Measurements from ENCODE around the gene THSD4. TPM values are rescaled to one million over a fixed set of nuclear protein-coding genes. Genes with fewer than 3 reads are reported as not detected.

Gene THSD4
- total RNA-seq, 4 donors from 2014 or later, result 2.7 to 49.2 (median 15.8) TPM

- no peak for TF ChIP-seq CTCF (IDR thresholded peaks at IDR 0.05)
- ATAC-seq (ENCODE audit: low FRiP score) (no peak), DNase-seq (ENCODE audit: low spot score) (no peak)
These were observed 684.9 kb downstream of the THSD4 start for GRCh38 chr15:71800190-71800589.

GRCh38 chr15:71800835-71801745 lies 685.8 kb downstream of the THSD4 start:
- no peak for ATAC-seq (ENCODE audit: low FRiP score)
- peak in 2 of 3 donors; percentile 55 to 65 for TF ChIP-seq CTCF (IDR thresholded peaks at IDR 0.05)
- DNase-seq (ENCODE audit: low spot score), result no peak

- no peak for TF ChIP-seq CTCF (IDR thresholded peaks at IDR 0.05)
- DNase-seq (ENCODE audit: low spot score) (no peak), ATAC-seq (ENCODE audit: low FRiP score) (no peak)
These were observed 686.8 kb downstream of the THSD4 start for GRCh38 chr15:71801935-71802655.

GRCh38 chr15:71802770-71803169 lies 687.5 kb downstream of the THSD4 start:
- DNase-seq (ENCODE audit: low spot score) (no peak), ATAC-seq (ENCODE audit: low FRiP score) (no peak)
- TF ChIP-seq CTCF (IDR thresholded peaks at IDR 0.05), result no peak

GRCh38 chr15:71804226-71804625 lies 689.0 kb downstream of the THSD4 start:
- no peak for TF ChIP-seq CTCF (IDR thresholded peaks at IDR 0.05)
- no peak for ATAC-seq (ENCODE audit: low FRiP score)
- no peak for DNase-seq (ENCODE audit: low spot score)

GRCh38 chr15:71804695-71805470 lies 689.6 kb downstream of the THSD4 start:
- no peak for DNase-seq (ENCODE audit: low spot score)
- TF ChIP-seq CTCF (IDR thresholded peaks at IDR 0.05), result no peak
- ATAC-seq (ENCODE audit: low FRiP score), result no peak
